ELR (cell line): Measurements from ENCODE around the gene SYNC.
A peak's percentile ranks its signal among the peaks of the same experiment; 100 is the strongest.

ENCODE experiments used
- DNase-seq: peaks from one replicate; pipeline ENCODE4 v3.0.0-alpha.2; 2015; ENCODE audit warnings: low read depth

SYNC gene

GRCh38 chr1:32702599-32703478 lies at the start of gene SYNC:
SYNC (minus strand) TSS chr1:32702770; CDS start chr1:32702660, 110 bp downstream.
- peak; percentile 68 for DNase-seq

- DNase-seq = no peak
Observed at GRCh38 chr1:32749771-32750170, 47.2 kb upstream of the SYNC start.

DNA sequence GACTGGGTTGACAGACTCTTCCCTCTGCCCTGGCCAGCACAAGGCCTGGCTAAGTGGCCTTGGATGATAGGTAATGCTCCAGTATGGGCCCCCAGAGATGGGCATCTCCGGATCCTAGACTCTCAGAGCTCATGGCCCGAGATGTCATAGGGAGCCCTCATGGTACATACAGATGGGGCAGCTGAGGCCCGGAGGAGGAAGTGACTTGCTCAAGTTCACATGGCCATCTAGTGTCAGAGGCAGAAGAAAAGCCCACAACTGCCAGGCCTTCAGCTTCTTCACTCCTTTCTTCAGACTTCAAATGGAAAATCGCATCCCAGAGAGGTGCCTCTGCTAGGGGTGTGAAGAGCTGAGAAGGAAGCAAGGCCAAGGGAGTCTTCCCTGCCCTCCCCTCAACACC lies 46.8 kb upstream of the SYNC start:
- no peak for DNase-seq

DNA sequence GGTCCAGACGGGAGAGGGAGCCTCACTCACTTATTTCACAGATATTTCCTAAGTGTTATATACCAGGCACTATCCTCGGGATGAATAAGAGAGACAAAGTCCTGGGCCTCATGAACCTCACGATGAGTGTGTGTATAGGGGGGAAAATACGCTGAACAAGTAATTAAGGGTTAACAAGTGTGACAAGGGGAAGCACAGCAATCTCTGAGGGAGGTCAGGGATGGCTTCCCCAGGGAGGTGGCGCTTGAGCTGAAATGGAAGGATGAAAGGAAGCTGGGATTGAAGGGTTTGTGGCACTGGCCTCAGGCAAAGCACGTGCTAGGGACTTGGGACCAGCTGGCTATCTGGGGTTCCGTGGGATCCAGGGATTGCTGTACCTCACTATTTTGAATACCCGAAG lies 46.4 kb upstream of the SYNC start:
- no peak for DNase-seq

GRCh38 chr1:32748348-32748747 lies 45.8 kb upstream of the SYNC start:
- DNase-seq = no peak

- DNase-seq = no peak
Observed at GRCh38 chr1:32746130-32746529, 43.6 kb upstream of the SYNC start.

GRCh38 chr1:32744071-32744425 lies 41.5 kb upstream of the SYNC start:
- DNase-seq = no peak

DNA sequence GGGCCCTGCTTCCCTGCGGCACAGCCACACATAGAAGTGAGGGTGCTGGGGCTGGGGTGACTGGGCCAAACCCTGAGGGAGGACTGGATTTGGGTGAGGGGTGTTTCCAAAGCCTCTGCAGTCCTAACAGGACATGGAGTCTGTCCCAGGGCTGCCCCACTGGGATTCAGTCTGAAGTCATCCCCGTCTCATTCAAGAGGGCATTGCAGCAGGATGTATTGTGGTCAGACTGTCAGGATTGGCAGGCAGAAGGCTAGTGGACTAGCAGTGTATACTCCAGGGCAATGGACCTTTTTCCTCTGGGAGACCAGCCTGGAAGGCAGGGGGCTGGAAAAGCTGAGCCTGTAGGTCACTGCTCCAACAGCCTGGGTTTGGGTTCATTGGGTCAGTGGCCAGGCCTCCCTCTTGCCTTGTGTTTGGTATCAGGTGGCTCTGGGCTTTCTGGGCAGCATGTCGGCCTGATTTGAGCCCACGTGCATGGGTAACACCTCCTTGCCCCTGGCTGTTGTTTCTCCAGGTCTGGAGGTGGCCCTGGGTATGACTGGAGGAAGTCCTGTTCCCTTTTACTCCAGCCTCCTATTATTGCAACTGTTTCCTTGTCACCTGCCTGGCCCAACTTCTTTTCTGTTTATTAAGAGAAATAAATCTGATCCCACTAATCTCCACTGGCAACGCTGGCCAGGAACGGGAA lies 41.0 kb upstream of the SYNC start:
- DNase-seq = peak; percentile 40

DNA sequence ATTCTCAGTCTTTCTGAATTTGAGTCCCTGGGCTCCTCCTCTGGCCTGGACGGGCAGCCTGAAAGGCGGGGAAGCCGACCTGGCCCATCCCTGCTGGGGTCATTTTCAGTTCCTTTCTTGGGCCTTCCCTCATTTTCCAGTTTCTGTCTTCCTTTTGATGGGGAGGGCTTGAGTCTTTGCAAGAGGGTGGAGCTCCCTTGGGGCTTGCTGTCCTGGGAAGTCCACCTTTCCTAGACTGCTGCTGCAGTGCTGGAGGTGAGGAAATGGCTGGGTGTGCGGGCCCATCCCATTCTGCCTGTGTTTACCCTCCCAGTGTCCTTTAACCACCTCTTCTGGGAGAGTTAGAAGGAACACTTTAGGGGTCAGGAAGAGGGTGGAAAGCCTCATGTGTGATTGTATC lies 40.4 kb upstream of the SYNC start:
- peak; percentile 20 for DNase-seq

- DNase-seq = no peak
Observed at GRCh38 chr1:32742199-32742947, 39.8 kb upstream of the SYNC start.

DNA sequence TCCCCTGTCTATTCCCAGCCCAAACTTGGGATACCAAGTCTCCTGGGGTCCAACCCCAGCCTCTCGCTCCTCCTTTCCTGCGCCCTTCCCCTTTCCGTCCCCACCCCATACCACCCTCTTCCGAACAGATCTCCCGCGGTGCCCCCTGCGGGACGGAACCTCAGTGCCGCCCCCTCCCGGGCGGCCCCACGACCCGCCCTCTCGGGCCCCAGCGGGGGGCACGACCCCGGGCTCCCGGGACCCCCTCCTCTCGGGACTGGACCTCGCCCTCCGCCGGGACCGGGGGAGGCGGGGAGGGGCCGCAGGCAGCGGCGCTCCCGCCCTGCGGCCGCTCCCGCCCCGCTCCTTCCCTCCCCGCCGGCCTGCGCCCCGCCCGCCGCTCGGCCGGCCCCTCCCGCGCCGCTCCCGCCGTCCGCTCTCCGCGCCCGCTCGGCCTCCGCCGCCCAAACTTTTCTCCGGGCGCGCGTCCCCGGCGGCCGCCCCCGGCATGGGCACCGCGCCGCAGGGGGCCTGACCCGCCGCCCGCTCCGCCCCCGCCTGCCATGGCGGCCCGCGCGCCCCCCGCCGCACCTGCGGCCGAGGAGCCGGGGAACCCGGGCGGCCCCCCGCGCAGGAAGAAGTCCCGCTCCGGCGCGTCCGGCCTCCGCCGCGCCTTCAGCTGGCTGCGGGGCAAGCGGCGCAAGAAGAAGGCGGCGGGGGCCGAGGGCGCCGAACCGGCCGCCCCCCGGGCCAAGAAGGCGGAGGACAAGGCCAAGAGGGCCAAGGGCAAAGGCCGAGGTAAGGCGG lies 39.0 kb upstream of the SYNC start:
- DNase-seq = peak; percentile 33

GRCh38 chr1:32741059-32741412 lies 38.5 kb upstream of the SYNC start:
- no peak for DNase-seq

- DNase-seq = no peak
Observed at GRCh38 chr1:32736812-32737791, 34.5 kb upstream of the SYNC start.

DNA sequence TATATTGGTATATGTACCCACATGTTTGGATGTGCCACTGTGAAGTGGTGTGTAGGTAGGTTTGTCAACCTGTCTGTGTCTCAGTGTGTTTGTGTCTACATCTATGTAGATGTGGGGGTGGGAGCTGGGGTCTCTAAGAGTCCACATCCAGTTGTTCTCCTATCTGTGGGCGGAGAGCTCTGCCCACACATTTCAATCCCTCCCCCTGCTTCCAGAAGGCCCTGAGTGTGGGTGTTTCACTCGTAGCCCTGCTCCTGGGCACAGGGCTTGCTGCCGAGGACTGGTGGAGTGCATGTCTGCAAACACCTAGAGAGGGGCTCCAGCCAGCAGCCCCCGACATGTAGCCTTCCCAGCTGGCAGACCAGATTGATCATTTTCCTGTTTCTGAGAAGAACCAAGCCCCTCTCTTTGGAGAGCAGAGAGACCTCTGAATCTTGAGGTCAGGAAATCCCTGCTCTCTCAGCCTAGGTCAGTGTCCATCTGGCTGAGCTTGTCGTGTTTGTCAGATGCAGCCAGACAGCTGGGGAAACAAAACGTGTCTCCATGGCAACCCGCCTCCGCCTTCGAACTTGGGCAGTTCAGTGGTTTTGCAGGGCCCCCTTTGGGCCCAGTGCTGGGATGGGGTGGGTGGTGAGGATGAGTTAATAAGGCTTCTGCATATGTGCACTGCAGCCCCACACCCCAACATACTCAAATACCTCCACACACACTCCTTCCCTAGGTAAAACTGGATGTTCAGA lies 31.2 kb upstream of the SYNC start:
- no peak for DNase-seq

GRCh38 chr1:32729254-32730046 lies 26.9 kb upstream of the SYNC start:
- DNase-seq = peak; percentile 22

GRCh38 chr1:32728413-32729077 lies 26.0 kb upstream of the SYNC start:
- DNase-seq = no peak

DNA sequence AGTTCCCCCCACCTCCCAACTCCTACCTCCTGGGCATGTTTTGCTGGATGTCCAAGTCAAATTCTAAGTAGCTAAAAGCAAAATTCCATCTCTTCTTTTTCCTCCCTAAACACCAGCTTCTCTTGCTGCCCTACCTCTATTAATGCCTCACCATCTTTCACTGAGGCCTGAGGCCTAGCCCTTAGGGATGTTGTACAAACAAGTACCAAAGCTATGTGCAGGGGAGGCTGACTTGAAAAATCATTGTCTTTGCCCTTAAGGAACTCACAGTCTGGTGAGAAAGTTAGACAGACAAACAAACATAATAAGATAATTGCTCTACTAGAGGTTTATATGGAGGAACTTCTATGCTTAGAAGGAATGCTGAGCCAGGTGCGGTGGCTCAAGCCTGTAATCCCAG lies 25.3 kb upstream of the SYNC start:
- DNase-seq = no peak

GRCh38 chr1:32725615-32725982 lies 23.0 kb upstream of the SYNC start:
- no peak for DNase-seq
